GM21825 (cell line): ENCODE data around the gene CHCHD3.

Source experiments
- ATAC-seq: cut with Tn5 transposase; IDR thresholded peaks from one replicate; pipeline ENCODE4 v1.9.1; 2021; ENCODE audit warnings: mild to moderate bottlenecking, moderate library complexity; ENCODE audit not compliant: unreplicated experiment

The CHCHD3 gene

DNA sequence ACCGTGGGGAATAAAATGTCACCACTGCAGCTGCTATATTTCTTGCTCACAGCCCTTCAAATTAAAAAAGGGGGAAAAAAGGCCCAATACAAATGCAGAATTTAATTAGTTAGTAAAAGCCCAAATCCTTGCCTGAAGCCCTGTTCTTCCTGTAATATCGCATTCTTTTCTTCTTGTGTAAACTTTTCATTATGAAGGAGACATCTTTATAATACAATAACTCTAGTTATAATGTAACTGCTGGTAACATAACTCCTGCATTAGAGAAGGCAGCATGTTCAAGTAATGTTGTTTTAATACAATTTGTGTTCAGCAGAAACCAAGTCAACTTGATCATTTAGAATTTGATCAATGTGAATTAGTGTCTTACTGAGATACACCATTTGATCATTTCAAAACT, 250.9 kb downstream of the CHCHD3 start:
- ATAC-seq: no peak

DNA sequence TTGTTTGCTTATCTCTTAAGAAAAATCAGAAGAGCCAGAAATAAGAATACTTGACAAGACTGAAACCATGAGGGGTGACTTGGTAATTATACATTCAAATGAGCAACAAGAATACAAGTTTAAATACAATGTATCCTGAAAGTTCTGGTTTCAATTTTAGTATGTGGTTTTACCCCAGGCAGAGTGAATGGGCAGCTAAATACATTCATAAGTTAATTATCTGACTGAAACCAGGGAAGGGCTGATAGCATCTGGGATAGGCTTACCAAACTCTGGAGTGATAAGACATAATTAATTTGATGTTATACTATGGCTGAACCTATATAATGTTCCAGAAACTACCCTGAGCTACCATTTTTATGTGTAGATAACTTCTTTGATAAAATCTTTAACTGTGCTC, 253.4 kb downstream of the CHCHD3 start:
- no peak for ATAC-seq

DNA sequence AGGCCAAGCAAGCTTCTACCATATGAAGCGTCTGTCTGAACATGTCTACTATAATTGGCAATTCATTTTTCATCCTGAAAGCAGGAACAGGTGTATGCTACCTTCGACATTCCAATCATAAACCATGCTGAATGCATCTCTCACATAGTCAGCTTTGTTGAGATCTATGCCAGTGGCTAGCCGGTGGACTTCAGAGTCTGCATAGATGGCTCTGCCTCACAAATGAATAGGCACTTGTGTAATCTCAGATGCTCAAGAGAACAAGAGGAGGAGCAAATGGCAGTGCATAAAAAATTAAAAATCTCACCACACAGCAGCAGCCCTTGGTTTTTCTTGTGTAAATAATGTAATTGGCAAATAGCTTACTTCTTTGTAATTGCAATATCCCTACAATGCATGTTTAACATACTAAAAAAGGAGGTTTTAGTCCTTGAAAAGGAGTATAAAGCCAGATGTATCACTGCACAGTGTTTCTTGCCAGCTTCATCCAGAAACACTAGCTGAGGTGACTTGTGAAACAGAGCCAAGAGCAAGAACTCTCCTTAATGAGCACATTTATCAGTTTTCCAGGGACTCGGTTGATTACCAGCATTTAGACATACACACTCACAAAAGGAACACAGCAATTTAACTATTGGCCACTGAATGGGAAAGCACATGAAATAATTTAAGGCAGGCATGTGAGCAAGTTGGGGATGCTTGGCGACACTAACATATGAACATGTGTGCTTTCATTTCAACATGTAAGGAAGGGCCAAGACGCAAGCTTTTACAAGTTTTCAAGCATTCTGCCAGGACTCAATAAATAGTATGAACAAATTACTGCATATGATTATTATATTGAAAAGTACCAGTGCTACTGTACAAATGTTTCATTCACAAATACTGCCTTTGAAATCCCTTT, 255.7 kb downstream of the CHCHD3 start:
- no peak for ATAC-seq

GRCh38 chr7:132825222-132825621, 256.7 kb downstream of the CHCHD3 start:
- ATAC-seq: no peak

GRCh38 chr7:132819648-132820047, 262.2 kb downstream of the CHCHD3 start:
- no peak for ATAC-seq

GRCh38 chr7:132817949-132818348, 263.9 kb downstream of the CHCHD3 start:
- ATAC-seq: no peak

GRCh38 chr7:132815696-132816311, 266.1 kb downstream of the CHCHD3 start:
- ATAC-seq: no peak

DNA sequence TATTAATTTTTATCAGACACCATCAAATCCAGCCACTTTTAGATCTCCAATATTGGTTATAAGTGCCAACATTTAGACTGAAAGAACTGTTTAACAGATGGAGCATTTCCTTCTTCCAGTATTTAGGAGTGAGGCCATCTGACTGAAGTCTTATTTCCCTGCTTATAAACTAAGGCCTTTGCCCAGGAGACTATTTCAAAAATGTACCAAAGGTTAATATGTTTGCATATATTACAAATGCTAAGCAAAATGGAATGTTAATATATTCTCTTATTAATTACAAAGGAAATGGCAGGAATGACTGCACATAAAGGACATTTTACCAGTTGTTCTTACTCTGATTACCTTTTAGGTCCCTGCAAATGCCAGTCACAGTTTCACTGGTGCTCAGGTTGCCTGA, 266.8 kb downstream of the CHCHD3 start:
- ATAC-seq: no peak

DNA sequence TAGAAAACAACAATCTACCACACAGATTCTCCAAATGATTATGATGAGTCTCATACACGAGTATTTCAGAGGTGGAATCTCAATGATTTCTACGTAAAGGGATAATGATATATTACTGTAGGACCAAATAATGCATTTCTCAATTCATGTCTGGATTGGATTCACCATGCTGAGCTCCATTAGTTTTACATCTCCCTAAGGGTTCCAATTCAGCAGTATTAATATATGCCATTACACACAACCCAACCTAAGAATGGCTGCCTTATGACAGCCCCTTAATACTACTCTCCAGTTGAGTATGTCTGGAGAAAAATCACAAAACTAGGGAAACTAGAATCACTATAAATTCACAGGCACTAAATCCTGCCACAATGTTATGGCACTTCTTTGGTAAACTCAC, 271.3 kb downstream of the CHCHD3 start:
- ATAC-seq: no peak

DNA sequence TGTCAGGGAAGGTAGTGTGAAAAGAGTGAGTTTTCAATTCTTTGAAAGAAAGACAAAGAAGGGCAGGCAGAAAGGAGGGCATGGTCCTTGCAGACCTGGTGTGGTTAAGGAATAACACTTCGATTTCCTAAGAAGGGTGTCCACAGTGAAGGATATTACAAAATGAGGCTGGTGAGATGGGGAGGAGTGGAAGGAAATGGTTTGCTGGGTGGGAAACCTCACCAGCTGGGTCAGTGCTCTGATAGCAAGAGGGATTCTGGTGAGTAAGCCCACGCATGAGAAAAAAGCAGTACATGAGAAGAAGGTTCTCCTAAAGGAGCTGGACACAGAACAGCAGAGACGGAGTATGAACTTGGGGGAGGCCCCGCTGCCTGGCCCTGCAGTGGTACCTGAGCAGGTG, 275.1 kb downstream of the CHCHD3 start:
- no peak for ATAC-seq

DNA sequence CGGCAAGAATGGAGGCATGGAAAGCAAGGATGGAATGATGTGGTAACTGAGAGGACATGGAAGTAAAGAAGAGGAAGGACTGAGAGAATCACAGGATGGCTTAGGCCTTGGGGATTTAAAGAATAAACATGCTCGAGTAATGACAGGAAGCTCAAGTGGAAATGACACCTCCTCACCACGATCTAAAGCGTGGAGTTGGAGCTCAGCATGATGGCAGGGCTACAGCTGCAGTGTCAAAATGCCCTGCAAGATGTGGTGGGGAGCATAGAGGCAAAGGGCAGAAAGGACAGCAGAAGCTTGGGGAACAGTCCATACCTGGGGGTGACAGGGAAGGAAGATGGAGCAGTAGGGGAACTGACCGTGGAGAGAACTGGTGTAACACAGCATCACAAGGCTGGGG, 276.1 kb downstream of the CHCHD3 start:
- ATAC-seq: no peak

DNA sequence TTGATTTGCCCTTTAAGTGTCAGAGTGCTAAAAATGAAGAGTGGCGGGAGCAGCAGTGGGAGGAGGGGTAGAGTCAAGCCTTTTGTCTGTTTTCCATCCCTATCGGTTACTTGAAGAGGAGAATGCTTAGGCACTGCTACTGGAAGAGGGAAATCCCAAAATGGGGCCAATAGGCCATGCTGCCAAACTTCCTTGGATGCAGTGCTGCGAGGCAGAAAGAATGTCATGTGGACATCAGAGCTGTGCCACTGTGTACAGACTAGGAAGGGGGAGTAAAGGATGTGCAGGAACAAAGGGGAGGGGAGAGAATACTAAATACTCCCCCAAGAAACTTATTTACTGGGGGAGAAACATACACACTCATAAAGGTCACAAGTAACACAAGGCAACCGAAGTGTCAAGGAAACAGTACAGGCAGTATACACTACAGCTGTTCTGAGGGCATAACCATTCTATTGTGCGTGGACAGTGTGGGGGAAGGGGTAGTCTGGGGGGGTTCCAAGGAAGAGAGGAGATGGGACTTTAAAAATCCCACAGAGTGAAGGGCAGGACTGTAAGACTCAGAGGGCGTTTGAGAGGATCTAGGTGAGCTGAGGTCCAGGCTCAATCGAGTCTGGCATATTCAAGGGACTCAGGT, 276.9 kb downstream of the CHCHD3 start:
- no peak for ATAC-seq

GRCh38 chr7:132800522-132800921, 281.4 kb downstream of the CHCHD3 start:
- ATAC-seq: no peak

- ATAC-seq: no peak
Measured at GRCh38 chr7:132799081-132799413, 282.8 kb downstream of the CHCHD3 start.

DNA sequence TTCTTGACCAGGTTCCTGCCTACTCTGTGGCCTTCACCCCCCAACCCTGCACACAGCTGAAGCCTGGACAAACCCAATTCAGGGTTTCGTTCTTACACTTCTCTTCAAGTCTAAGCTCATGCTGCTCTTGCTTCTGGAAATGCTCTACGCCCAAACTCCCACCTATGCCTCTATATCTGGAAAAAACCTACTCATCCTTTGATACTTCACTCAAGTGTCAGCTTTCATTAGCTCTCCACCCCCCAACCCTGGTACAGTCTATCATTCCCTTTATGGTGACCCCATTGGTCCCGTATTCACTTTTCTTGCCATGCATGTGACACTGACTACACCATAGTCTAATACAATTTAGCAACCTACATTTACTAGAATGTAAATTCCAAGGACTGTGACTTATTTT, 284.7 kb downstream of the CHCHD3 start:
- ATAC-seq: no peak

DNA sequence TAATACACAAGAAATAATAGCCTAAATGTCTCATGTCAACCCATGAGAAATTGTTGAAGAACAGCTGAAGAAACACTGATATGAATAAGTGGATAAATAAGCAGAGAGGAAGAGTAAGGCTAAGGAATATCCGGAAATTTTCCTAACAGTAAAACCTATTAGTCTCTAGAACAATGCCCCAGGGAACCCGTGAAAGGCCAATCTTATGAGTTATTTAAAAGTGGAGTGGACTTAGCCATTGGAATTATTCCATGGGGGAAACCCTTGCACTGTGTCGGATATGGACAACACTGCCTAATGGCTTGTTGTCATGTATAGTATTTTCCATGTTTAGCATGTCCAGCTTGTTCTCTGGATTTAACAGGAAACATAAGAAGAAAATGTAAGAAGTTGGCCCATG, 288.4 kb downstream of the CHCHD3 start:
- no peak for ATAC-seq

GRCh38 chr7:132791036-132791435, 290.9 kb downstream of the CHCHD3 start:
- ATAC-seq: no peak

DNA sequence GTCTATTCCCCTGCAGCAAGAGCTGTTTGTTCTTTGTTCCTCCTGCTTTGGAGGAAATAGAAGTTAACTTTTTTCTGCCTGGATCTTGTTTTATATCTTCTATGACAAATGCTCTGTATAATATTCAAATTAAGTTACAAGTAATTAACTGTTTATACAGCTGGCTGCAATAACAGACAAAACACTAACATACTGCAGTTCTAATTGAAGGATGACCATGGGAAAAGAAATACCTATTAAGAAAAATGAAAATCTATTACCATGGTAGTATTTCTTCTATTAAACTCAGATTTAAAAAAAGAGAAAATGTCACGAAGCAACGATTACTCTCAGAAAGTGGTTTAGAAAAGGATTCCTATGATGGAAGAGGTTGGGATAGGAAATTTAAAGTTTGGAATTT, 291.8 kb downstream of the CHCHD3 start:
- no peak for ATAC-seq

- no peak for ATAC-seq
Measured at GRCh38 chr7:132789281-132789680, 292.6 kb downstream of the CHCHD3 start.

GRCh38 chr7:132785870-132786269, 296.0 kb downstream of the CHCHD3 start:
- no peak for ATAC-seq

DNA sequence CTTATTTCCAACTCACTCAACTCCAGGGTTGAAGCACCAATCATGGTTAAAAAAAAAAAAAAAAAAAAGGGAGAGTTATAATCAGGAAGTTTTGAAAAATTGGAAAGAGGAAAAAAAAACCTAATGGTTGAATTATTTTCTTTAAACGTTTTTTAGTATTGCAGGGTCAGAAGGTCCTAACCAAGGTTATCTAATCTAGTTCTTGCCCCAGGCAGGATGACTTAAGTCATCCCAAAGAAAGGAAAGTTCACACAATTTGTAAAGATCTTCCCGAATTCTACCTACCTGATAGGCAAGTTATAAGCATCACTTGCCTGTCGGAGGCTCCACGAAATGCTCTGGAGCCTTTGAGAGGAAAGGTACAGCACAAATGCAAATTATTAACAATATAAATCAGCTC, 297.5 kb downstream of the CHCHD3 start:
- no peak for ATAC-seq

- no peak for ATAC-seq
Measured at GRCh38 chr7:132783824-132784223, 298.1 kb downstream of the CHCHD3 start.
